M059J (cell line): ENCODE data around the gene TCF12. TPM values are rescaled to one million over a fixed set of nuclear protein-coding genes. Genes with fewer than 3 reads are reported as not detected.
A peak's percentile ranks its signal among the peaks of the same experiment; 100 is the strongest.
"Not testable (repeated sequence)": the region's sequence is repeated elsewhere in the genome, so short reads cannot be mapped to it uniquely, and the experiment has no call there.

ENCODE experiments used
- DNase-seq: peaks from one replicate; pipeline ENCODE4 v3.0.0-alpha.2; 2012; ENCODE audit warnings: low read depth
- total RNA-seq: library from RNA; depleted of rRNA; stranded (reverse); fragments of >200 nt; shearing (Covaris generic); gene quantifications from 2 replicates; pipeline ENCODE4 v1.2.3, GENCODE V29; 2014

Gene TCF12
- total RNA-seq, 1 experiment from 2014 or later = 51.7 TPM

- no peak for DNase-seq
These were observed 173.8 kb downstream of the TCF12 start for GRCh38 chr15:57092252-57092651.

GRCh38 chr15:57094321-57095257 is 176.1 kb downstream of the TCF12 start:
- no peak for DNase-seq

- no peak for DNase-seq
These were observed 177.5 kb downstream of the TCF12 start for GRCh38 chr15:57095896-57096295.

DNA sequence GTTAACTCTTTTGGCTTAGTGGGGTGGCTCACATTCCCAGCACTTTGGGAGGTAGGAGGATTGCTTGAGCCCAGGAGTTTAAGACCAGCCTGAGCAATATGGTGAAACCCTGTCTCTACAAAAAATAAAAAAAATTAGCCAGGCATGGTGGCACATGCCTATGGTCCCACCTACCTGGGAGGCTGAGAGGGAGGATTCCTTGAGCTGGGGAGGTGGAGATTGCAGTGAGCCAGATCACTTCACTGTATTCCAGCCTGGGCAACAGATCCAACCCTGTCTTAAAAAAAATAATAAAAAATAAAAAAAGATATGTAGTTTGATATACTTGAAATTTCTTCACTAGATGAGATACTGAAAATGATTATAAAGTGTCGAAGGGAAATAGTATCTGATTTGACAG is 178.8 kb downstream of the TCF12 start:
- DNase-seq = no peak

DNA sequence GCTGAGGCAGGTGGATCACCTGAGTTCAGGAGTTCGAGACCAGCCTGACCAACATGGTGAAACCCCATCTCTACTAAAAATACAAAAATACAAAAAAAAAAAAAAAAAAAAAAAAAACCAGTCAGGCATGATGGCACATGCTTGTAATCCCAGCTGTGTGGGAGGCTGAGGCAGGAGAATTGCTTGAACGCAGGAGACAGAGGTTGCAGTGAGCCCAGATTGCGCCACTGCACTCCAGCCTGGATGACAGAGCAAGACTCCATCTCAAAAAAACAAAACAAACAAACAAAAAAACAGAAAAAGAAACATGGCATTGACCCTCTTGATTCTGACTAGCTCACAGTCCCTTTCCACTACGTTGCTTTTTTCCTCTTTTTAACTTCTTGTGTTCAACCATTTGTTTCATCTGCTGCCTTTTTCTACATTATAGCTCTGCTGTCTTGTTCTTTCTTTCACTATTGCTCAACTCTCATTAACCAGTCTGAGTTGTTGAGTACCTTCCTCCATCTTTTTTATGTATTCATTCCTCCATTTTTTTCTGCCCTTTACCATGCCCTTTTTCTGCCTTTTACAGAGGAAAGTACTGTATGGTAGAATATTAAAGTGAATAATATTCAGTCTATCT is 179.6 kb downstream of the TCF12 start:
- DNase-seq = not testable (repeated sequence)

DNA sequence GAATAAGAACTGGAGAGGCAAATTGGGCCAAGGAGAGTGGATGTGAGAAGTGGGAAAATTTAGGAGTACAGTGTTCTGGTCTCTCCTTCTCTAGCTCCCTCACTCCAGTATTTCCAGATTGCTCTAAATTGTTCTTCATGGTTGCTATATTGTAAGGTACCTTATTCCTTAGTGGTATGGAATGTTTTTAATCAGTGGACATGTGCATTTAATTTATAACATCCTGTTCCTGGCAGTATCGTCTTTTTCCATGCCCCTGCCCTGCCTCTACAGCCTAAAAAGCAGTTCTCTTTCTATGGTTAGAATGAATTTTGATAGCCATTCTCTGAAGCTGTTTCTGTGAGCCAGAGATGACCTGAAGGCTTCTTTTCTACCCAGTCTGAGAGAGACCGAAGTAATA is 180.5 kb downstream of the TCF12 start:
- no peak for DNase-seq

DNA sequence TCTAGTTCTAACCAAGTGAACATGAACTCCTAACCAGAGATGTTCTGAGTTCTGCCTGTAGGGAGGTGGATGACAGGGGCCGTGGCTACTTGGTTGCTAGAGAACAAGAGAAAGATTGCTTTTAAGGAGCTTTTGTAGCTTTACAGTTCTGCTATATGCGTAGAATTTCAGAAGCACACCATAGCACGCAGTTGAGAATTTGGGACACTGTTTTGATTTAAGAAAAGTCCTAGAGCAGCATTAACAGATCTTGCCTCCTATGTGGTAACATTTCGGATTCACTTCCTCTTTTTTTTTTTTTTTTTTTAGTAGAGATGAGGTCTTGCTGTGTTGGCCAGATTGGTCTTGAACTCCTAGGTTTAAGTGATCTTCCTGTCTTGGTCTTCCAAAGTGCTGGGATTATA is 181.7 kb downstream of the TCF12 start:
- DNase-seq = no peak

DNA sequence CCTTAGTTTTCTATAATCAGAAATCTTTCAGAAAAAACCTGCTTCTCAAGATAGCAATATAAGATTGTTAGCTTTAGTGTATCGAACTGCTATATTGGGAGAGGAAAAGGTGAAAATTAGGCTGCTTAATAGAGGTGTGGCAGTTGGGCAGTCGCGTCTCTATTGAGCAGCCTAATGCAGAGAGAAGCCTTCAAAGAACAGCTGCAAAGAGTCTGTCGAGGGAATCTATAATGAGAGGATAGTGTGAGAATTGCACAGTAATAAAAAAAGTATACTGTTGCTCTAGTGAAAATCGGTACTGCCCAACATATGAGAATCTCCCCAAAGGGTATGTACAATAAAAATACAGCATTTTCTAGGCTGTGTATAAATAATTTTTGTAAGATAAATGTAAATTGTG is 184.4 kb downstream of the TCF12 start:
- no peak for DNase-seq

- DNase-seq = no peak
These were observed 189.9 kb downstream of the TCF12 start for GRCh38 chr15:57108296-57108695.

- DNase-seq = no peak
These were observed 190.6 kb downstream of the TCF12 start for GRCh38 chr15:57109005-57109404.

DNA sequence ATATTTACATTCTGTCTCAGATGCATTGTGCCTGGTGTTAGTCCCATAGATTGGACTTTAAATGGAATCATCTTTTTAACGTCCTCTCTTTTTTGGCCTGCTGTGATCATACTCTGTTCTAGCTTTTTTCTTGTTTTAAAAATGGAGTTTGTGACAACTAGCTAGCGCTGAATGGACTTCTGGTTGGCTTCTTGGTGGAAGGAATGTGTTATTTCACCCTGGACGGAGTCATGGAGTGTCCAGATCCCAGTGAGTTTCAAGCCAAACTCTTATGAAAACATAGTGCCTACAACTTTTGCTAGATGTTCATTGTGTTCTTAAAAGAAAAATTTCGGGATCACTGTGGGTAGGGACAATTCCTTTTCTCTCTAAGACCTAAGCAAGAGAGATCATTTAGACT is 192.6 kb downstream of the TCF12 start:
- DNase-seq = no peak

- no peak for DNase-seq
These were observed 193.7 kb downstream of the TCF12 start for GRCh38 chr15:57112178-57112577.

GRCh38 chr15:57114070-57114469 is 195.6 kb downstream of the TCF12 start:
- DNase-seq = peak; percentile 51

- DNase-seq = peak; percentile 65
These were observed 199.8 kb downstream of the TCF12 start for GRCh38 chr15:57118013-57118799.

GRCh38 chr15:57122080-57122840 is 203.8 kb downstream of the TCF12 start:
- DNase-seq = no peak

- no peak for DNase-seq
These were observed 205.6 kb downstream of the TCF12 start for GRCh38 chr15:57124036-57124435.

DNA sequence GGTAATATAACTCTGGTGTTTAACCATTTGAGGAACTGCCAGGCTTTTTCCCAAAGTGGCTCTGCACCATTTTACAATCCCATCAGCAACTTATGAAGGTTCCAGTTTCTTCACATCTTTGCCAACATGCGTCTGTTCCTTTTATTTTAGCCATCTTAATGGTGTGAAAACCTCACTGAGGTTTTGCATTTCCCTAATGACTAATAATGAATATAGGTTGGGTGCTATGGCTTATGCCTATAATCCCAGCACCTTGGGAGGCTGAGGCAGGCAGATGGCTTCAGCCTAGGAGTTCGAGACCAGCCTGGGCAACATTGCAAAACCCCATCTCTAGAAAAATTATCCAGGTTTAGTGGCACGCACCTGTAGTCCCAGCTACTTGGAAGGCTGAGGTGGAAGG is 210.6 kb downstream of the TCF12 start:
- DNase-seq = no peak

DNA sequence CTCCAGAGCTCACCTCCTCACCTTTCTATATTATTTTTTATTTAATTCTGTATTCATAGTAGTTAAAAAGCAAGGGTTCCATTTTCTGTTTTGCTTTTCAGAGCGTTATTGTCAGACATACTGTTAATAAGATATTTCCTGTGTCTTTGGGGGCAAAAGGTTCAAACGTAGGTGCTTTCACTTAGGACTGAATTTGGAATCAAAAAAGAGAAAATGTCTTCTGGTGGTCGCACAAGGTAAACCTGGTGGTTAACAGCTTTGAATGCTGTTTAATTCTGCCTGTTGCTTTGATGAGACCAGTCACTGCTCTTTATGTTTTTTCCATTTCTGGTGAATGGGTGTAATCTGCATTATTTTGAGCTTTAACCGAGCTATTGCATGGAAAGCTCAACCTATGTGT is 212.5 kb downstream of the TCF12 start:
- no peak for DNase-seq

GRCh38 chr15:57133127-57133968 is 214.9 kb downstream of the TCF12 start:
- no peak for DNase-seq

- DNase-seq = no peak
These were observed 215.7 kb downstream of the TCF12 start for GRCh38 chr15:57134071-57134605.
